GM20000 (cell line): ENCODE results near the gene KAT2B.

ENCODE experiments used
- DNase-seq: peaks from one replicate; pipeline ENCODE4 v3.0.0; 2012; ENCODE audit warnings: low spot score
- TF ChIP-seq, protein P1 (sequence below): IDR thresholded peaks from 2 replicates; pipeline ENCODE4 v1.5.1; 2012; ENCODE audit warnings: mild to moderate bottlenecking, control low read depth; ENCODE audit errors: extremely low read depth, missing control alignments

The KAT2B gene

DNA sequence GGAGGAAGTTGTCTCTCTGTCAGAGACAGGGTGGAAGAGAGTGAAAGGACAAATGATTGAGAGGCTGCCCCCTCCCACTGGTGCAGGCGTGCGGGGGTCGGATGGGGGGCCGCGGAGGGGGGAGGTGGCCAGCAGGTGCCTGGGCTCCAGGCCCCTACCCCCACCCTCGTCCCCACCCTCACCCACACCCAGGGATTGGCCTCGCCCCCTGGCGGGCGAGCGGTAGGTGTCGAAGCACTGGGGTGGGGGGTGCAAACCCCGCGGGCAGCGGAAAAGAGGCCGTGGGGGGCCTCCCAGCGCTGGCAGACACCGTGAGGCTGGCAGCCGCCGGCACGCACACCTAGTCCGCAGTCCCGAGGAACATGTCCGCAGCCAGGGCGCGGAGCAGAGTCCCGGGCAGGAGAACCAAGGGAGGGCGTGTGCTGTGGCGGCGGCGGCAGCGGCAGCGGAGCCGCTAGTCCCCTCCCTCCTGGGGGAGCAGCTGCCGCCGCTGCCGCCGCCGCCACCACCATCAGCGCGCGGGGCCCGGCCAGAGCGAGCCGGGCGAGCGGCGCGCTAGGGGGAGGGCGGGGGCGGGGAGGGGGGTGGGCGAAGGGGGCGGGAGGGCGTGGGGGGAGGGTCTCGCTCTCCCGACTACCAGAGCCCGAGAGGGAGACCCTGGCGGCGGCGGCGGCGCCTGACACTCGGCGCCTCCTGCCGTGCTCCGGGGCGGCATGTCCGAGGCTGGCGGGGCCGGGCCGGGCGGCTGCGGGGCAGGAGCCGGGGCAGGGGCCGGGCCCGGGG is at the start of gene KAT2B:
TSS of gene KAT2B (plus strand) at position 682 of the 783 bp plus-strand sequence. CDS start at position 714, 32 bp downstream.
- TF ChIP-seq, protein P1, sequence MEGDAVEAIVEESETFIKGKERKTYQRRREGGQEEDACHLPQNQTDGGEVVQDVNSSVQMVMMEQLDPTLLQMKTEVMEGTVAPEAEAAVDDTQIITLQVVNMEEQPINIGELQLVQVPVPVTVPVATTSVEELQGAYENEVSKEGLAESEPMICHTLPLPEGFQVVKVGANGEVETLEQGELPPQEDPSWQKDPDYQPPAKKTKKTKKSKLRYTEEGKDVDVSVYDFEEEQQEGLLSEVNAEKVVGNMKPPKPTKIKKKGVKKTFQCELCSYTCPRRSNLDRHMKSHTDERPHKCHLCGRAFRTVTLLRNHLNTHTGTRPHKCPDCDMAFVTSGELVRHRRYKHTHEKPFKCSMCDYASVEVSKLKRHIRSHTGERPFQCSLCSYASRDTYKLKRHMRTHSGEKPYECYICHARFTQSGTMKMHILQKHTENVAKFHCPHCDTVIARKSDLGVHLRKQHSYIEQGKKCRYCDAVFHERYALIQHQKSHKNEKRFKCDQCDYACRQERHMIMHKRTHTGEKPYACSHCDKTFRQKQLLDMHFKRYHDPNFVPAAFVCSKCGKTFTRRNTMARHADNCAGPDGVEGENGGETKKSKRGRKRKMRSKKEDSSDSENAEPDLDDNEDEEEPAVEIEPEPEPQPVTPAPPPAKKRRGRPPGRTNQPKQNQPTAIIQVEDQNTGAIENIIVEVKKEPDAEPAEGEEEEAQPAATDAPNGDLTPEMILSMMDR = peak; percentile 48
- peak; percentile 87 for DNase-seq

DNA sequence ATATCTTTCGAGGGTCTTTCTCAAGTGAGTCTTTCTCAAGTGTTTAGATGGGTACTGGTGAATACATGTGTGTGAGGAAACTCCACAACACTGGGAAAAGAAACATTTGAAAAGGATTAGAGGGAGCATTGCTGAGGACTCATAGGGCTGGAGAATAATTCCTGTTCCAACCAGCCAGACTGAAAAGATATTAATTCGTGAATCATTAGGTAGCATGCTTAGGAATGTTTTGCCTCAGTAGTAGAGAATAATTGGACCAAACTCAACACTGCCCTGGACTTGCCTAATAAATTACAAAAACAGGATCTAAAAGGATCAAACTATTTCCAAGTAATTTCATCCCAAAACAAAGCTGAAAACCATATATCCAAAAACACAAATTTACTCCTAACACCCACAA is 45.5 kb upstream of the KAT2B start:
- TF ChIP-seq, protein P1 = no peak
- DNase-seq = no peak

DNA sequence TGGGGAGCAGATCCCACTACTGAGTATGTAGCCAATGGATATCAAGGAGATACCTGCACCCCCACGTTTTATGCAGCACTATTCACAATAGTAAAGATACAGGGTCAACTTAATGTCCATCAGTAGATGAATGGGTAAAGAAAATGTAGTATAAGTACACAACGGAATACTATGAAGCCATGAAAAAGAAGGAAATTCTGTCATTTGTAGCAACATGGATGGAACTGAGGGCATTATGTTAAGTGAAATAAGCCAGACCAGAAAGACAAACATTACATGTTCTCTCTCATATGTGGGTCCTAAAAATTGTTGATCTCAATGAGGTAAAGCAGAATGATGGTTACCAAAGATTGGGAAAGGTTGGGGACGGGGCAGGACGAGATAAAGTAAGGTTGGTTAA is 42.7 kb upstream of the KAT2B start:
- no peak for DNase-seq
- TF ChIP-seq, protein P1 = no peak

DNA sequence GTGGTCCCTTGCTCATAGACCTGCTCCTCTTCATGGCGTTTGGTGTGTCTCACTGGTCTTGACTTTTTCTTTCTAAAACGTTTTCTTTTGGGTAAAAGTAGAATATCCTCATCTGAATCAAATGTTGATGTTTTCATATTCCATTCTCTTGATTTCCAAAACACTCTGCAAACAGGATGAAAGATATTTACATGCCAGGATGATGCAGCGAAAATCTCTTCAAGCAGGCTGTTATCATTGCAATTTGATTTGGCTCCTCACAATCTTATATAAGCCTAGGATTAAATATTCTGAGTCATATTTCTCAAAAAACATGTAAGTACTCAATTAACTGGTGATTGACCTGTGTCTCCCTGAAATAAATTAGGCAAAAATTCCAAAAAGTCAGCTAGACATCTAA is 38.3 kb upstream of the KAT2B start:
- DNase-seq = no peak

DNA sequence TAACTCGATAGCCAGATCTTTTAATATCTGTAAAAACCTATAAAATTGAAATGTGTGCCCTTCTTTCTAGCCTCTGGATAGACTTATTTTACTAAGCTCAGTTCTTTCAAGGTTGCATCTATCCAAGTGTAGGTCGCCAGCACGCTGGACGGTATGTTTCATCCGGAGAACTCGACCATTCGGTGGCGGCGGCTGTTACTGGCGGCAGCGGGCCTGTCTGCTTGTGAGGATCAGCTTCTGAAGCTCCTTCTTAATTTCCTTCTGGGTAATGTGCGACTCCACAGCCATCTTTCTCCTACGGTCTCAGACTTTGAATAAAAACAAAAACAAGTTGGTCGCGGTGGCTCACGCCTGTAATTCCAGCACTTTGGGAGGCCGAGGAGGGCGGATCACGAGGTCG is 32.3 kb upstream of the KAT2B start:
- DNase-seq = no peak
- TF ChIP-seq, protein P1 = no peak

More for the DNA sequence above, 38.3 kb upstream of the KAT2B start:
- TF ChIP-seq, protein P1 = no peak

DNA sequence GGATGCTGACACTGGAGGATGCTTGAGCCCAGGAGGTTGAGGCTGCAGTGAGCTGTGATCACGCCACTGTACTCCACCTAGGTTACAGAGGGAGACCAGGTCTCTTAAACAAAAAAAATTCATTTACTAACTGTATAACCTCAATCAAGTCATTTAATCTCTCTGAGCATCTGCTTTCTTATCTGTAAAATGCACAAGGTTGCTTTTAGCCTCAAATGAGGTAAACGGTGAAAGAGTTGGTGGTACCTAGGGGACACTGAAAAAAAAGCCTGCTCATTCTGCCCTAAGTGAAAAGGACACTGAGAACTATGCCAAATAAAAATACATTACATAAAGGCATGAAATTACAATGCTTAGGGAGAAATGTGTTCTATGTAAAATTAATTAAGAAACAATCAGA is 31.6 kb upstream of the KAT2B start:
- DNase-seq = no peak
- TF ChIP-seq, protein P1 = no peak

DNA sequence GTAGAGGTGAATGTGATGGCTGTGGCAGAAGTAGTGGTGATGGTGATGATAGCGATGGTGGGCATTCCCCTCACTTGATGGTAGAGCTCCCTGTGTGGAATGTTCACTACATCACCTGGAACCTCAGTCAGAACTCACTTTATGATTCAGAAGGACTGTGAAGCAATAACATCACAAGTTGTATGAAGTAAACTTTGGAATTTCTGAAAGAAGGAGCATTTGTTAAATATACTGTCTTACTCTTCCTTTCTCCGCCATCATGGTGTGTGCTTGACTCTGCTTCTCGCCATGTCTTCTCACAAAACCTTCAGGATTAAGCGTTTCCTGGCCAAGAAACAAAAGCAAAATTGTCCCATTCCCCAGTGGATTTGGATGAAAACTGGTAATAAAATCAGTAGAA is 28.1 kb upstream of the KAT2B start, which contains the start of gene PP2D1:
TSS of gene PP2D1 (minus strand) at position 101 of the 400 bp plus-strand sequence. CDS start 192 bp downstream, outside the sequence.
- TF ChIP-seq, protein P1 = no peak
- no peak for DNase-seq
